MG63 (cell line): ENCODE data around the gene HES1. TPM values are rescaled to one million over a fixed set of nuclear protein-coding genes. Genes with fewer than 3 reads are reported as not detected.
A peak's percentile ranks its signal among the peaks of the same experiment; 100 is the strongest.
"Not testable (repeated sequence)": the region's sequence is repeated elsewhere in the genome, so short reads cannot be mapped to it uniquely, and the experiment has no call there.

Source experiments
- DNase-seq: peaks from one replicate; pipeline ENCODE4 v3.0.0-alpha.2; 2020
- H3K27me3 ChIP-seq: fragments of 250-450 bp; sonication (Bioruptor Pico); 2 replicates; pipeline ENCODE4 v1.5.1; 2020; ENCODE audit warnings: mild to moderate bottlenecking, moderate library complexity
- H3K36me3 ChIP-seq: fragments of 250-450 bp; sonication (Bioruptor Pico); 2 replicates; pipeline ENCODE4 v1.5.1; 2020; ENCODE audit warnings: mild to moderate bottlenecking, moderate library complexity
- H3K4me3 ChIP-seq: fragments of 250-450 bp; sonication (Bioruptor Pico); 2 replicates; pipeline ENCODE4 v1.5.1; 2020; ENCODE audit warnings: mild to moderate bottlenecking, moderate library complexity
- H3K9me3 ChIP-seq: fragments of 250-450 bp; sonication (Bioruptor Pico); 2 replicates; pipeline ENCODE4 v1.5.1; 2020; ENCODE audit warnings: mild to moderate bottlenecking, moderate library complexity
- total RNA-seq: library from RNA; depleted of rRNA; stranded (reverse); fragments of >200 nt; shearing (Covaris generic); gene quantifications from 2 replicates; pipeline ENCODE4 v1.2.3, GENCODE V29; 2014; ENCODE audit warnings: low replicate concordance

Gene HES1
- total RNA-seq, 1 experiment from 2014 or later: 17.7 TPM

DNA sequence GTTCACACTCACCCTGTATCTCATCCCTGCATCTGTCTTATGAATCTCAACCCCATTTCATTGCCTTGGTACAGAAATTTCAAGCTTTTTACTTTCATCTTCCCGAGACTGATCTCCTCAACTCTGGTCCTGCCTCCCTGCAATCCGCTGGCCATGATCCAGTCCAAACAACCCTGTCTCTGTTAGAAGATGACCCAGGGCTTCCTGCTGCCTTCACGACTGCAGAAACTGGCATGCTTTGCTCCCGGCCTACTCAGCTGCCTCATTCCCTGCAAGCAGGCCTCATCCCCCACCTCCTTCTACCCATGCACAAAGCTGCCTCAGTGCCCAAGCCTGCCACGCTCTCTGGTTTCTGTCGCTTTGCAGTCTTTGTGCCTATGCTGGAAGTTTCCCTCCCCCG, 12.4 kb downstream of the HES1 start:
- H3K36me3 ChIP-seq: no peaks in the 10 kb centered on the region
- DNase-seq: peak; percentile 74

DNA sequence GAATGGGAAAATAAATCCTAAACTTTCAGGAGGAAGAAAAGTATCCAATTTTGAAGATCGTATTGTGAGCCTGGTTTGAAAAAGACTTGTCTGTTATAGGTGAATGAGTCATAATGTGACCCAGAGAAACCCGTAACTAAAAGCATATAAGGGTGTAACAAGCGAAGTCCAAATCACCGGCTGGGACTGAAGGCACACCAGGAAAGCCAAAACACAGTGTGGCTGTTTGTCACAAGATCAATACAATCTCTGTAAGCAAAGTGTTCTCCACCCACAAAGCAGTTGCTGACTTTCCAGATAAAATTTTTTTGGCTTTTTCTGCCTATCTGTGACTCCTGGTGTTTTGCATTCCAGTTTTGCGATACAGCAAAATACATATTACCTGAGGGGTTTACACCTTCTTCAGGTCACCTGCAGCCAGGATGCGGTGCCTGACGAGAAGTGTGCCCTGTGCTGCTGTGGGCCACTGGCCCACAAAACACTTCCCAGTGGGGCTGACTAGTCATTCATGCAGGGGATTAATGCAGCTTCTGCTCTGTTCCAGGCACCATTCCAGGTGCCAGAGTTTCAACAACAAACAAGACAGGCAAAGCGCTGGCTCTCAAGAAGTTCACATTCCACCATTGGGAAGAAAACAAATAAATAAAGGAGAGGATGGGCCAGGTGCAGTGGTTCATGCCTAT, 14.4 kb downstream of the HES1 start:
- Histone ChIP-seq H3K36me3 (no peaks in the 10 kb centered on the region), H3K9me3 (no peaks in the 10 kb centered on the region), H3K4me3 (no peak overlapping the region), H3K27me3 (no peaks in the 10 kb centered on the region)
- DNase-seq: peak; percentile 74

More for the DNA sequence above, 12.4 kb downstream of the HES1 start:
- no peaks in the 10 kb centered on the region for H3K9me3 ChIP-seq
- no peak overlapping the region for H3K4me3 ChIP-seq
- no peaks in the 10 kb centered on the region for H3K27me3 ChIP-seq

DNA sequence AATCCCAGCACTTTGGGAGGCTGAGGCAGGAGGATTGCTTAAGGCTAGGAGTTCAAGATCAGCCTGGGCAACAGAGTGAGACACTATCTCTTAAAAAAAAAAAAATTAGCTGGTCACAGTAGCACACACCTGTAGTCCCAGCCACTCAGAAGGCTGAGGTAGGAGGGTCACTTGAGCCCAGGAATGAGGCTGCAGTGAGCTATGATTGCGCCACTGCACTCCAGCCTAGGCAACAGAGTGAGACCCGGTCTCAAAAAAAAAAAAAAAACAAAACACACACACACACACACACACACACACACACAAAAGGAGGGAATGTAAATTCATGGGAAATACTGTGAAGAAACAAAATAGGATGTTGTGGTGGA, 15.0 kb downstream of the HES1 start:
- H3K27me3 ChIP-seq, H3K4me3 ChIP-seq, H3K36me3 ChIP-seq, DNase-seq, H3K9me3 ChIP-seq: not testable (repeated sequence)

DNA sequence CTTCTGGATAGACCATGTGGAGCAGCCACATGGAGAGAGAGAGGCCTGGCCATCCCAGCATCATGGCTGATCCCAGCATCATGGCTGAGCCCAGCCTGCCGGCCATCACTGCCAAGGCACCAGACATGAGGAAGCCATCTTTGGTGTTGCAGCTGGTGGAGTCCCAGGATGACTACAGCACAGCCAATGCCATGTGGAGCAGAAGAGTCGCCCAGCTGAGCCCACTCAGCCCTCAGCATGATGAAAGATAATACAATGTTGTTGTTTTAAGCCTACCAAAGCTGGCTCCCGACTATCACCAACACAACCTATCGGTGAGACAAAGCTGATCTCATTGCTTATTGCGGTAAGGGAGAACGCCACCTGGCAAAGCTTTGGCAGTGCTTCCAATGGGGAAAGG, 18.4 kb downstream of the HES1 start:
- no peaks in the 10 kb centered on the region for H3K36me3 ChIP-seq
- DNase-seq: no peak
- no peaks in the 10 kb centered on the region for H3K27me3 ChIP-seq
- H3K4me3 ChIP-seq: no peak overlapping the region
- no peaks in the 10 kb centered on the region for H3K9me3 ChIP-seq

DNA sequence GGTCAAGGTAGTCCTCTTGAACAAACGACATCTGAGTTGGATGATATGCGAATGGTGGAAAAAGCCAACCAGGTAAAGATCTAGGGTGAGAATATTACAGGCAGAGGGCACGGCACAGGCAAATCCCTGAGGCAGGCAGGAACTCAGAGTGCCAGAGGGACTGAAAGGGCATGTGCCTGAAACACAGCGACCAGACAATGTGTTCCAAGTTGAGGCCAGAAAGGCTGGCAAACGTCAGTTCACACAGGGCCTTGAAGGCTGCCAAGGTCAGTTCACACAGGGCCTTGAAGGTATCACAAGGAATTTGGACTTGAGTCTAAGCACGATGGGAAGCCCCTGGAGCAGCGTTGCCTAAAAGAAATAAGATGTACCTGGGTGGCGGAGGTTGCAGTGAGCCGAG, 20.1 kb downstream of the HES1 start:
- Histone ChIP-seq H3K9me3 (no peaks in the 10 kb centered on the region), H3K27me3 (no peaks in the 10 kb centered on the region), H3K36me3 (no peaks in the 10 kb centered on the region), H3K4me3 (no peak overlapping the region)
- DNase-seq: no peak

DNA sequence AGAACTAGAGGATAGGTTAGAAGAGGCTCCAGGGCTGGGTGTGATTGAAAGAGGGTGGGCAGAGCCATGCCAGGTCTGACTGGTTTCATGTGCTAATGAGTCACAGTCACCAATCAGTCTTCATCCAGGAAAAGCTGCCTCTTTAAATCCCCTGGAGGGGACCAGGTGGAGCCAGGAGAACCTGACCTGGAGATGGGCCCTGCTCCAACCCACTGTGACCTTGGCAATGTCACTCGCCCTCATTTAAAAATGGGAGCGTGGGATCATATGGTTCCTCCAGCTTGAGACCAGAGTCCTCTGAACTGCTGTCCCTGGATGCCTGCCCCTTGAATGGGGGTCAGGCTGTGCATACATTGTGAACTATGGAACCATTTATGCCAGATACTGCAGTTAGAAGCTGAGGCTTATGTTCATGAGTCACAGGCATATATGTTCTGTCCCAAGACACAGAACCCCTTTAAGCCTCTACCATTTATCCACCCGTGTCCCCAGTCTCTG, 23.0 kb downstream of the HES1 start:
- Histone ChIP-seq H3K27me3 (no peaks in the 10 kb centered on the region), H3K36me3 (no peaks in the 10 kb centered on the region), H3K9me3 (no peaks in the 10 kb centered on the region), H3K4me3 (no peak overlapping the region)
- no peak for DNase-seq

DNA sequence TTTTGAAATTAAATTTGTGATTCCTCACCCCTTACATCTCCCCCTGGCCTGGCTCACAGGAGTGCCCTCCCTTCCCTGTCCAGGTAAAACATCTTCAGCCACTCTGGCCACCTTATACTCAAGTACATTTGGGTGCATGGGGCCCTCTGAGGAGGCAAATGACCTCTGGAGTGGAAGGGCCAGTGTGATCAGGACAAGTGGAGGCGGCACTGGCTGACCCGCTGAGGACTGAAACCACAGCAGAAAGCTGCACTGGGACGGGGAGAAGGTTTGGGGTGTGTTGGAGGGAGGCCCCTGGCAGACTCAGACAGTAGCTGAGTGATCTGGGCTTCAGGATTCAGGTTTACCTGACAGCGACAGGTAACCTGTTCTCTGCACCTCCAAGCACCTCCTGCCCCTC, 24.2 kb downstream of the HES1 start:
- no peaks in the 10 kb centered on the region for H3K27me3 ChIP-seq
- no peak overlapping the region for H3K4me3 ChIP-seq
- H3K9me3 ChIP-seq: no peaks in the 10 kb centered on the region
- no peaks in the 10 kb centered on the region for H3K36me3 ChIP-seq
- DNase-seq: no peak

DNA sequence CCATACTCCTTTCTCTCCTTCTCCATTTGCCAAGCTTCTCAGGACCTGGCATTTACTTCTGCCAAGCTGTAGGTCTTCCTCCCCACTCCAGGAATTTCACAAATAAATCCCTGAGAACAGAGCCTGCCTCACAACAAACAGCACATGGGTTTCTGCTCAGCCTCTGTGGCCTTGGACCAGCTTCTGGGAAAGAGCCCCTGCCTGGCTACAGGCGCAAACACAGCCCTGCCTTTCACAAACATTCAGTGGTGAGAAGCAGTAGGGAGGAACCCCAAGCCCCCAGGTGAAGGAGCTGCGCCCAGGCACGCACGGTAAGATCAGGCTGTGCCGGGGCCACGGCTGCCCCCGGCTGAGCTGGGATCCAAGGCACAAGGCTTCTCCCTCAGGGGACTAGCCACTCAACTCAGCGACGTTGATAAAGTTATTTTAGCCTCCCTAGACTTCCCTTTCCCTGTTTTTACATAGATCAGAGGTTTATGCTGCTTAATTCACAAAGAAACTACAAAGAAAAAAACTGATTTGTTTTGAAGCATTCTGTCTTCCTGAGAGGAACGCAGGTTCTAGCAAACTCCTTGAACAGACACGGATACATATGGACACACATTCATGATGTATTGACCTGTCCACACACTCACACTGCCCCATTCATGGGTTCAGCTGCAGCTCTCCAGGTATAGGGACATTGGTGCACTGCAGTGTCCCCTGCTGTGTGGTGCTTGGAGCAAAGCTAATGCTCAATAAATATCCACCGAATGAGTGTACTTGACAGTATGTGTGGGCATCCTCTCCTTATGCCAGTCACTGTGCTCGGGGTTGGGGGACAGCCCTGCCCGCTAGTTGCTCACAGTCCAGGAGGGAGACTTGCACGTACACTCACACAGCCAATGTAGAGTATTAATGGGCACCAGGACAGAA, 25.4 kb downstream of the HES1 start:
- H3K36me3 ChIP-seq: no peaks in the 10 kb centered on the region
- H3K4me3 ChIP-seq: no peak overlapping the region
- DNase-seq: no peak
- no peaks in the 10 kb centered on the region for H3K9me3 ChIP-seq
- H3K27me3 ChIP-seq: no peaks in the 10 kb centered on the region

DNA sequence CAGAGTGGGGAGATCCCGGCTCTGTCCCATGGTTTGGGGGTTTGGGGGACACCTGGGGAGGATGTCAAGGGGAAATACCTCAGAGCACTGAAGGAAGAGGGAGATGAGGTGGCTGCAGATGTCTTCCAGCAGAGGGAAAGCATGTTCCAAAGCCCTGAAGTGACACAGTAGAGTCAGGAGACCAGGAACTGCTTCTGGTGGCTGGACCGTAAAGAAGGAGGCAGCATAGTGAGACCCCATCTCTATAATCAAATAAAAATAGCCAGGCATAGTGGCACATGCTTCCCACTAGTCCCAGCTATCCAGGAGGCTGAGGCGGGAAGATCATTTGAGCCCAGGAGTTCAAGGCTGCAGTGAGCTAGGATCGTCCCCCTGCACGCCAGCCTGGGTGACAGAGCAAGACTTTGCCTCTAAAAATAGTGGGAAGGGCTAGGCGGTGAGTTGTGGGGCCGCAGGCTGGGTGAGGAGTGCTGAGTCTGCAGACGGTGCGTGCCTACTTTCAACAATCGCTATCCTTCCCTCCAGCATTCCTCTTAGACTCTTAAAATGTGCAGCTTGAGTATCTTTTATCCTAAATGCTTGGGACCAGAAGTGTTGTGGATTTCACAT, 26.2 kb downstream of the HES1 start:
- H3K27me3 ChIP-seq: no peaks in the 10 kb centered on the region
- no peaks in the 10 kb centered on the region for H3K36me3 ChIP-seq
- no peak for DNase-seq
- no peak overlapping the region for H3K4me3 ChIP-seq
- no peaks in the 10 kb centered on the region for H3K9me3 ChIP-seq

DNA sequence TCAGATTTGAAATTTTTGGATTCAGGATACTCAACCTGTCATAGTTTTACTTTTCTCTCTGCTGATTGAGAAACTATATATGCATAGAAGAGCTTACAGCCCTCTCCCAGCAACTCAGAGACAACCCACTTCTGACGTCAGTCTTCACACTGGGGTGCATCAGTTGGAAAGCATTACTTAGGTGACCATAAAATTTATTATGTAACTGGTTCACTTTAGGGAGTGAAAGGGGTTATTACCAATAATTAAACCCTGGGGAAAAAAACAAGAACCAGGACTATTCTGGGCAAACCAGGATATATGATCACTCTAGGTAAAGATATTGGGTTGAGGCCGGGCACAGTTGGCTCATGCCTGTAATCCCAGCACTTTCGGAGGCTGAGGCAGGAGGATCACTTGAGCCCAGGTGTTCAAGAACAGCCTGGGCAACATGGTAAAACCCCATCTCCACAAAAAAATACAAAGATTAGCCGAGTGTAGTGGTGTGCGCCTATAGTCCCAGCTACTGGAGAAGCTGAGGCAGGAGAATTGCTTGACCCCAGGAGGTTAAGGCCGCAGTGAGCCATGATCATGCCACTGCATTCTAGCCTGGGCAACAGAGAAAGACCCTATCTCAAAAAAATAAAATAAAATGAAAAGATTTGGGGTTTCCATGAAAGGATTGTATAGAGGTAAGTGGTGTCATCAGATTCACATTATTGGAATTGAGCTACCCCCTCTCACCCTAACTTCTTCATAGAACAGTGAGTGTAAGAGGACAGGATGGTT, 27.1 kb downstream of the HES1 start:
- Histone ChIP-seq H3K9me3 (no peaks in the 10 kb centered on the region), H3K27me3 (no peaks in the 10 kb centered on the region), H3K36me3 (no peaks in the 10 kb centered on the region), H3K4me3 (no peak overlapping the region)
- DNase-seq: no peak

DNA sequence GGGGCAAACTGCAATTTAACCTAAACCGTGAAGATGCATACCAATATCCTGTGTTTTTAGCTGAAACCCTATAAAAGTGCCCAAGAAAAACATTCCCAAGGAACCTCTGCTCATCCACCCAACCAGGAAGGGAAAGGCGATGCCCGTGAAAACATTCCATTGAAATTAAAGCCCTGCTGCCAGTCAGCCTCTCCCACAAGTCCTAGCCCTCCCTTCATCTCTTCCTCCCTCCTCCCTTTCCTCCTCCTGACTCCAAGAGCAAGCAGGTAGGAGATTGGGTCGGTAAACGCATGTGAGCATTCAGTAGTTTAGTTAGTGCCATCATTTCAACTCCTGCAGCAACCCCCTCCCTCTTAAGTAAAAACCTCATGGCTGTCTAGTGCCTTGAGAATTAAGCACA, 27.7 kb downstream of the HES1 start:
- DNase-seq: no peak
- H3K36me3 ChIP-seq: no peaks in the 10 kb centered on the region
- H3K4me3 ChIP-seq: no peak overlapping the region
- H3K27me3 ChIP-seq: no peaks in the 10 kb centered on the region
- no peaks in the 10 kb centered on the region for H3K9me3 ChIP-seq

DNA sequence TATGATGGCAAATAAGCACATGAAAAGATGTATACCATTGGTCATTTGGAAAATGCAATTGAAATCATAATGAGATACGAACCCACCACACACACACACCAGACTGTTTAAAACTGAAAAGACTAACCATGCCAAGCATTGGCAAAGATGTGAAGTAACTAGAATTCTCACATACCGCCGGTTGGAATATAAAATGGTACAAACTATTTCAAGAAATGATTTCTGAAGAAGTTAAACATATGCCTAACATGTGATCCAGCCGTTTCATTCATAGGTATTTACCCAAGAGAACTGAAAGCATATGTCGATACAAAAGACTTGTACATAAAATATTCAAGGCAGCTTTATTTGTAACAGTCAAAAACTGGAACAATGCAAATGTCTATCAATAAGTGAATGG, 28.9 kb downstream of the HES1 start:
- Histone ChIP-seq H3K27me3 (no peaks in the 10 kb centered on the region), H3K4me3 (no peak overlapping the region), H3K36me3 (no peaks in the 10 kb centered on the region), H3K9me3 (no peaks in the 10 kb centered on the region)
- DNase-seq: no peak

DNA sequence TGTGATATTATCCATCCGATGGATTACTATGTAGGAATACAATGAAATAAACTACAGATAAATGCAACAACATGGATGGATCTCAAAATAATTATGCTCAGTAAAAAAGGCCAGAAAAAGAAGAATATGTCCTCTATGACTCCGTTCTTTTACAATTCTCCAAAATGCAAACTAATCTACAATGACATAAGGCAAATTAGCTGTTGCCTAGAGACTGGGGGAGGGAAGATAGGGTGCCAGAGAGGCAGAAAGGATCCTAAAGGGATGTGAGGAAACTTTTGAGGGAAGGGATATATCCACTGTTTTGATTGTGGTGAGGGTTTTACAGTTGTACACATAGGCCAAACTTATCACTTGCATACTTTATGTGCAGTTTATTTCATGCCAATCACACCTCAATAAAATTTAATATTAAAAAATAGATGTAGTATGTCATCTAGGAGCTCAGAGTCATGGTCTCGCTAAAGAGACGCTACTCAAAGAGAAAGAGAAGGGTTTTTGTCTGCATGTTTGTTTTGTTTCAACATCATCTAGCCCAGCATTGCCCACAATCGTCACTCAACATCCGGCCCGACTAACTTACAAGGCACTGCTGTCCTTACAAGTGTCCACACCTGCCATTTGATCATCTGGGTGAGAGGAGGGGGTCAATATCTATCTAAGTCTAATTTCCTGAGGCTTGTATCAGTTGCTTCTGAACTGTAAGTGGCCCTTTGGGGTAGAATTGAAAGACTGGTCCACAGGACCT, 29.5 kb downstream of the HES1 start:
- Histone ChIP-seq H3K27me3 (no peaks in the 10 kb centered on the region), H3K4me3 (no peak overlapping the region), H3K9me3 (no peaks in the 10 kb centered on the region), H3K36me3 (no peaks in the 10 kb centered on the region)
- DNase-seq: no peak

DNA sequence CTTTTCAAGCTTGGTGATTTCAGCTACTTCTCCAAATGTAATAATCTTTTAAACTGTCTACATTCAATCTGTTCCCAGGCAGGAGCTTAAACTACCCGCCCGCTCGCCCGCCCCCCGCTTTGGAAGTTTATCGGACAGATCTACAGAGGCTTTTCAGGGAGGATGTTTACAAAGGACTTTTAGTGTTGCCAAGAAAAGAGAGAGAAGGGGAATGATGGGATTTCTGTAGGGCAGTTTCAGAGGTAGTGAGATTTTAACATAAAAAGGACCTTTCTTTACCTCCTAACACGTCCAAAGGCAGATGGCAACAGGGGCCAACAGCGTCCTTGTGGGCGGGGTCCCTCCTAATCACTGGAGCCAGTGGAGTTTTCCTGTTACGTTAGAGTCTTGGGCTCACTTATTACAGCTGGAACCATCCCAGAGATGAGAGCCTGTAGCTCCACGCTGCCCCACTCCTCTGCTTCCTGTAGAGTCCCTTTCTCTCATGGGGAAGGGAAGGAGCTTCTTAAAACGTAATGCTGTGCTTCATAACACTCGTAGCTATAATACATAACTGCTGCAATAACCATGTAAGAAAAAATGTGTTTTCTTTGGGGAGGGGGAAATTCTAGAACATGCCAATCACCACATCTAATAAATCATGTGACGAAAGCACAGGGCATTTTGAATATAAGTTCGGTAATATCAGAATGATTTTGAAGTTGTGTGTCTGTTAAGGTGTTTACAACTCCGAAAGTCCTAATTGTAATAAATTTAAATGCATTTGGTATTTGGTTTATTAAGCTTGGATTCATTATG, 30.9 kb downstream of the HES1 start:
- no peaks in the 10 kb centered on the region for H3K27me3 ChIP-seq
- H3K9me3 ChIP-seq: no peaks in the 10 kb centered on the region
- no peaks in the 10 kb centered on the region for H3K36me3 ChIP-seq
- H3K4me3 ChIP-seq: no peak overlapping the region
- no peak for DNase-seq

DNA sequence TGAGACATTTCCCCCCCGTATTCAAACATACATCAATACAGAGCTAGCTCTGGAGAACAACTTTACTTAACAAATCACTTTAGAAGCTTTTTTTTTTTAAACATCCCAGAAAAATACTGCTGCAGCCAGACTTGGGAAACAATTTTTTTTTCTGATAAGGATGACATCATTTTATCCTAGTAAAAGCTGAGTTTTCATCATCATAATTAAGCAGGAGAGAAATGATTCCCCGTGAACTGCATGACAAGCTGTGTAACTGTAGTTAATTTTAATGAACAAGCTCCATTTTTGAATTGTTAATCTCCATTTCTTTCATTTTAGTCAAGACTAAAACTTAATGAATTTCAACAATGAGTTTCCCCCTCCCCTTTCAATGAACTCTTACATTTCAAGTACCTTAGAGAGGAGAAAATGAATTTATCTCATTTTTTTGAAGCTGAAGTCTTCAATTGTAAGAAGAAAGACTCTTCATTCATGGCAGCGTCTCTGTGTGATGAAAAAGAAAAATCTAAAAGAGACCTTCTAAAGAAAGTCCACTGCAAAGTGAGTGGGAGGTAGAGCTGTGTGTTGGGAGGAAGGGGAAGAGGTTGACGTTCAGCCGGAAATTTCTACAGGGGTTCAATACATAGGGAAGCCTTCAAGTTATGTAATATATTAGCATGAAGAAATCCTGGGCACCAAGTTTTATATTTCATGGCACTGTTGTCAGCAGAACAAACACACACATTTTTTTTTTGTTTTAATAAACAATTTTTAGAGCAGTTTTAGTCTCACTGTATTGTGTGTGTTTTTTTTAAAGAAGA, 31.7 kb downstream of the HES1 start:
- Histone ChIP-seq H3K27me3 (no peaks in the 10 kb centered on the region), H3K36me3 (no peaks in the 10 kb centered on the region), H3K9me3 (no peaks in the 10 kb centered on the region), H3K4me3 (no peak overlapping the region)
- DNase-seq: no peak
